GM23338 (cell line): ENCODE data around the gene EFNB3.

Source experiments
- CTCF ChIP-seq, 2 experiments: fragments of 200-600 bp in 1 of 2; sonication (generic) in 1 of 2; conservative IDR thresholded peaks; 2 replicates each; pipeline versions ENCODE4 v1.5.1 to v1.6.1; 2016 to 2017; ENCODE audit warnings: antibody characterized with exemption in 2 of 2, low read depth in 2 of 2, mild to moderate bottlenecking in 2 of 2, moderate library complexity in 1 of 2
- EZH2 ChIP-seq: fragments of 200-600 bp; sonication (generic); IDR thresholded peaks from one replicate; pipeline ENCODE4 v1.8.0; 2017; ENCODE audit warnings: antibody characterized with exemption, mild to moderate bottlenecking, low read depth; ENCODE audit not compliant: unreplicated experiment
- REST ChIP-seq: IDR thresholded peaks from one replicate; pipeline ENCODE4 v1.6.1; 2018; ENCODE audit warnings: antibody characterized with exemption; ENCODE audit not compliant: unreplicated experiment

- no peak for TF ChIP-seq REST
- TF ChIP-seq EZH2: no peak
- TF ChIP-seq CTCF (conservative IDR thresholded peaks at IDR 0.05; ENCODE audit: low read depth in 2 of 2): no peak
Observed at GRCh38 chr17:7717756-7718350, 12.9 kb downstream of the EFNB3 start.
